ENCODE results near the gene EOLA1.
"Not testable (repeated sequence)": the region's sequence is repeated elsewhere in the genome, so short reads cannot be mapped to it uniquely, and the experiment has no call there.

EOLA1 gene

GRCh38 chrX:149525903-149526302 is 14.9 kb upstream of the EOLA1 start:
- not testable (repeated sequence) for H3K9me3 ChIP-seq (ENCODE audit: insufficient read depth, low read depth, low read length); H3K14ac ChIP-seq (ENCODE audit: low read length); H2BK5ac ChIP-seq (ENCODE audit: low read depth, low read length, poor library complexity); H4K12ac ChIP-seq (ENCODE audit: low read depth, low read length); H3K4me1 ChIP-seq (ENCODE audit: control insufficient read depth in 1 of 2, insufficient read depth in 2 of 2, low read length in 2 of 2); H2AFZ ChIP-seq (ENCODE audit: insufficient read depth, low read length, poor library complexity); H4K8ac ChIP-seq (ENCODE audit: low read depth, low read length); H3K9ac ChIP-seq (ENCODE audit: low read length); H2AK5ac ChIP-seq (ENCODE audit: low read length); DNase-seq; H3K79me1 ChIP-seq (ENCODE audit: low read length); H2BK120ac ChIP-seq (ENCODE audit: insufficient read depth, low read length, poor library complexity); H3K79me2 ChIP-seq (ENCODE audit: control insufficient read depth, insufficient read depth, low read length, poor library complexity); H3K23ac ChIP-seq (ENCODE audit: low read length); H3K36me3 ChIP-seq (ENCODE audit: control insufficient read depth in 1 of 2, insufficient read depth in 2 of 2, low read length in 2 of 2); H3K4me2 ChIP-seq (ENCODE audit: low read length); H3K27me3 ChIP-seq (ENCODE audit: insufficient read depth, low read length); H3K18ac ChIP-seq (ENCODE audit: low read length); H3K4ac ChIP-seq (ENCODE audit: low read depth, low read length); H3K27ac ChIP-seq (ENCODE audit: low read depth, low read length); H3K4me3 ChIP-seq (ENCODE audit: low read depth, low read length)
- H4K91ac ChIP-seq (ENCODE audit: low read depth, low read length): peak overlapping the region; percentile 11
- peak overlapping the region; percentile 40 for H2BK12ac ChIP-seq (ENCODE audit: low read length)
- WGBS (ENCODE audit: extremely low coverage, insufficient coverage, insufficient read length): no CpG with 5 or more reads among the region's 5 CpGs

GRCh38 chrX:149526318-149527033 is 14.3 kb upstream of the EOLA1 start:
- H4K12ac ChIP-seq (ENCODE audit: low read depth, low read length); H3K27ac ChIP-seq (ENCODE audit: low read depth, low read length); H3K9ac ChIP-seq (ENCODE audit: low read length); H3K4me1 ChIP-seq (ENCODE audit: control insufficient read depth in 1 of 2, insufficient read depth in 2 of 2, low read length in 2 of 2); H3K14ac ChIP-seq (ENCODE audit: low read length); H3K4me2 ChIP-seq (ENCODE audit: low read length); H3K23ac ChIP-seq (ENCODE audit: low read length); H3K79me1 ChIP-seq (ENCODE audit: low read length); H3K4me3 ChIP-seq (ENCODE audit: low read depth, low read length); H3K18ac ChIP-seq (ENCODE audit: low read length); H3K9me3 ChIP-seq (ENCODE audit: insufficient read depth, low read depth, low read length); H2BK5ac ChIP-seq (ENCODE audit: low read depth, low read length, poor library complexity); H3K36me3 ChIP-seq (ENCODE audit: control insufficient read depth in 1 of 2, insufficient read depth in 2 of 2, low read length in 2 of 2); H3K79me2 ChIP-seq (ENCODE audit: control insufficient read depth, insufficient read depth, low read length, poor library complexity); H3K4ac ChIP-seq (ENCODE audit: low read depth, low read length); DNase-seq; H2AFZ ChIP-seq (ENCODE audit: insufficient read depth, low read length, poor library complexity); H3K27me3 ChIP-seq (ENCODE audit: insufficient read depth, low read length): not testable (repeated sequence)
- no CpG with 5 or more reads among the region's 13 CpGs for WGBS (ENCODE audit: extremely low coverage, insufficient coverage, insufficient read length)
- peak overlapping the region; percentile 11 for H4K91ac ChIP-seq (ENCODE audit: low read depth, low read length)
- H4K8ac ChIP-seq (ENCODE audit: low read depth, low read length): peak overlapping the region; percentile 28
- peak overlapping the region; percentile 33 for H2BK120ac ChIP-seq (ENCODE audit: insufficient read depth, low read length, poor library complexity)
- peak overlapping the region; percentile 40 for H2BK12ac ChIP-seq (ENCODE audit: low read length)
- peak overlapping the region; percentile 37 for H2AK5ac ChIP-seq (ENCODE audit: low read length)

DNA sequence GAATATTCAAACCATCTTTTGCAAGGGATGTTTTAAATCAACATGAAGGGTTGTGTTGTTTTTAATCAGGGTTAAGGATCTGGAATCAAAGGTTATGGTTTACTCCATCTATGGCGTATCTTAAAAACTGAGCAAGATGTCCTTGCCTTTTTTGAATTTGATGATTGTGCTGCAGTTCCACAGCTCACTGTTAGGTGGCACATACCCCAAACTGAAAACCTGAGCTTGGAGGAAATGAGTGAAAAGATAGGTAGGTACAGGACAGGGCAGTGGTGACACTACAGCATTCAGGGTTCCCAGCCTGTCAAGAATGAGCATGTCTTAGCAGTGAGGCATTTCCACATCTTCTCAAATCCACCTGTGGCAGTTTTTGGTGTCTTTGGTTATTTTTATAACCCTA is 13.1 kb upstream of the EOLA1 start:
- Histone ChIP-seq H3K9ac (ENCODE audit: low read length) (no peak overlapping the region), H3K23ac (ENCODE audit: low read length) (no peak overlapping the region), H3K27ac (ENCODE audit: low read depth, low read length) (no peak overlapping the region), H3K4me2 (ENCODE audit: low read length) (no peak overlapping the region), H4K91ac (ENCODE audit: low read depth, low read length) (no peak overlapping the region), H3K4ac (ENCODE audit: low read depth, low read length) (no peak overlapping the region), H3K14ac (ENCODE audit: low read length) (no peak overlapping the region), H3K27me3 (ENCODE audit: insufficient read depth, low read length) (no peaks in the 10 kb centered on the region), H4K12ac (ENCODE audit: low read depth, low read length) (no peak overlapping the region), H2AFZ (ENCODE audit: insufficient read depth, low read length, poor library complexity) (no peak overlapping the region), H2BK12ac (ENCODE audit: low read length) (no peak overlapping the region), H3K4me3 (ENCODE audit: low read depth, low read length) (no peak overlapping the region), H2BK120ac (ENCODE audit: insufficient read depth, low read length, poor library complexity) (no peak overlapping the region), H3K18ac (ENCODE audit: low read length) (no peak overlapping the region), H2AK5ac (ENCODE audit: low read length) (no peak overlapping the region), H3K79me1 (ENCODE audit: low read length) (no peaks in the 10 kb centered on the region), H3K4me1 (ENCODE audit: control insufficient read depth in 1 of 2, insufficient read depth in 2 of 2, low read length in 2 of 2) (no peaks in the 10 kb centered on the region), H3K9me3 (ENCODE audit: insufficient read depth, low read depth, low read length) (no peaks in the 10 kb centered on the region), H2BK5ac (ENCODE audit: low read depth, low read length, poor library complexity) (no peak overlapping the region), H4K8ac (ENCODE audit: low read depth, low read length) (no peak overlapping the region), H3K79me2 (ENCODE audit: control insufficient read depth, insufficient read depth, low read length, poor library complexity) (no peaks in the 10 kb centered on the region), H3K36me3 (ENCODE audit: control insufficient read depth in 1 of 2, insufficient read depth in 2 of 2, low read length in 2 of 2) (peaks cover 0 to 2% of the 10 kb centered on the region in 2 experiments)
- peak; percentile 31 to 64 for DNase-seq
- no CpG with 5 or more reads among the region's 1 CpG for WGBS (ENCODE audit: extremely low coverage, insufficient coverage, insufficient read length)

DNA sequence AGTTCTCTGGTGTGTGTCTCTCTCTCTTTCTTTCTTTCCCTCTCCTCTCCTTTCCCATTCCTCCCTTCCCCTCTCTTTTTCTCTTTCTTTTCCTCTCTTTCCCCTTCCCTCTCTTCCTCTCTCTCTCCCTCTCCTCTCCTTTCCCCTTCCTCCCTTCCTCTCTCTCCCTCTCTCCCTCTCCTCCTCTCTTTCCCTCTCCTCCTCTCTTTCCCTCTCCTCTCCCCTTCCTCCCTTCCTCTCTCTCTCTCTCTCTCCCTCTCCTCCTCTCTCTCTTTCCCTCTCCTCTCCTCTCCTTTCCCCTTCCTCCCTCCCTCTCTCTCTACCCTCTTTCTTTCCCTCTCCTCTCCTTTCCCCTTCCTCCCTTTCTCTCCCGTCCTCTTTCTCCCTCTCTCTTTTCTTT is 12.4 kb upstream of the EOLA1 start:
- no peak overlapping the region for H2BK12ac ChIP-seq (ENCODE audit: low read length)

More for the DNA sequence above, 12.4 kb upstream of the EOLA1 start:
- no peak for DNase-seq
- H3K79me1 ChIP-seq (ENCODE audit: low read length): no peaks in the 10 kb centered on the region
- no peak overlapping the region for H3K14ac ChIP-seq (ENCODE audit: low read length)
- H3K79me2 ChIP-seq (ENCODE audit: control insufficient read depth, insufficient read depth, low read length, poor library complexity): no peaks in the 10 kb centered on the region
- H3K27me3 ChIP-seq (ENCODE audit: insufficient read depth, low read length): no peaks in the 10 kb centered on the region
- no peak overlapping the region for H3K4me3 ChIP-seq (ENCODE audit: low read depth, low read length)
- H2AFZ ChIP-seq (ENCODE audit: insufficient read depth, low read length, poor library complexity): no peak overlapping the region
- H3K23ac ChIP-seq (ENCODE audit: low read length): no peak overlapping the region
- no peaks in the 10 kb centered on the region for H3K9me3 ChIP-seq (ENCODE audit: insufficient read depth, low read depth, low read length)
- no peaks in the 10 kb centered on the region for H3K4me1 ChIP-seq (ENCODE audit: control insufficient read depth in 1 of 2, insufficient read depth in 2 of 2, low read length in 2 of 2)
- H3K27ac ChIP-seq (ENCODE audit: low read depth, low read length): no peak overlapping the region
- no peak overlapping the region for H2AK5ac ChIP-seq (ENCODE audit: low read length)
- H2BK120ac ChIP-seq (ENCODE audit: insufficient read depth, low read length, poor library complexity): no peak overlapping the region
- no peak overlapping the region for H3K4me2 ChIP-seq (ENCODE audit: low read length)
- H3K4ac ChIP-seq (ENCODE audit: low read depth, low read length): no peak overlapping the region
- no peak overlapping the region for H4K12ac ChIP-seq (ENCODE audit: low read depth, low read length)
- H3K9ac ChIP-seq (ENCODE audit: low read length): no peak overlapping the region
- no peak overlapping the region for H3K18ac ChIP-seq (ENCODE audit: low read length)
- H2BK5ac ChIP-seq (ENCODE audit: low read depth, low read length, poor library complexity): no peak overlapping the region
- peaks cover 0 to 2% of the 10 kb centered on the region in 2 experiments for H3K36me3 ChIP-seq (ENCODE audit: control insufficient read depth in 1 of 2, insufficient read depth in 2 of 2, low read length in 2 of 2)
- WGBS (ENCODE audit: extremely low coverage, insufficient coverage, insufficient read length): no CpG with 5 or more reads among the region's 1 CpG
- no peak overlapping the region for H4K91ac ChIP-seq (ENCODE audit: low read depth, low read length)
- no peak overlapping the region for H4K8ac ChIP-seq (ENCODE audit: low read depth, low read length)
